Thoracic aorta (tissue), 2 donors: Measurements from ENCODE around the gene HMCN2. TPM values are rescaled to one million over a fixed set of nuclear protein-coding genes. Genes with fewer than 3 reads are reported as not detected.

ENCODE experiments used
- ATAC-seq: fragments of 150-250 bp; one replicate; pipeline ENCODE4 v1.8.0; 2017; ENCODE audit warnings: low read depth; ENCODE audit not compliant: insufficient number of reproducible peaks, low FRiP score
- DNase-seq: peaks from one replicate; pipeline ENCODE4 v3.0.0-alpha.2; 2020; ENCODE audit warnings: low spot score
- H3K27ac ChIP-seq, 2 donors: fragments of 200-600 bp; sonication (generic); 1 replicate in 1 of 2; 2 replicates in 1 of 2; pipeline ENCODE4 v1.5.1; 2016; ENCODE audit warnings: mild to moderate bottlenecking in 2 of 2, moderate library complexity in 2 of 2
- H3K27me3 ChIP-seq: fragments of 200-600 bp; sonication (generic); replicated peaks from 2 replicates; pipeline ENCODE4 v1.6.0; 2016; ENCODE audit warnings: mild to moderate bottlenecking; ENCODE audit not compliant: insufficient read depth
- H3K36me3 ChIP-seq: fragments of 200-600 bp; sonication (generic); one replicate; pipeline ENCODE4 v1.5.1; 2016
- H3K4me1 ChIP-seq, 2 donors: fragments of 200-600 bp; sonication (generic); 1 replicate in 1 of 2; 2 replicates in 1 of 2; pipeline versions ENCODE4 v1.5.1 to v1.6.0; 2016; ENCODE audit warnings: low read depth in 2 of 2, mild to moderate bottlenecking in 1 of 2; ENCODE audit not compliant: control insufficient read depth in 1 of 2
- H3K4me3 ChIP-seq: fragments of 200-600 bp; sonication (generic); 2 replicates; pipeline ENCODE4 v1.5.1; 2016; ENCODE audit warnings: mild to moderate bottlenecking
- H3K9me3 ChIP-seq: fragments of 200-600 bp; sonication (generic); 2 replicates; pipeline ENCODE4 v1.5.1; 2016
- CTCF ChIP-seq: fragments of 200-600 bp; sonication (generic); IDR thresholded peaks from one replicate; pipeline ENCODE4 v1.5.1; 2019; ENCODE audit warnings: antibody characterized with exemption
- total RNA-seq, 2 donors: library from RNA; depleted of rRNA; stranded (reverse); fragments of >200 nt; gene quantifications; one replicate each; pipeline versions ENCODE4 v1.1.0 to v1.2.3, GENCODE V29; 2016

The HMCN2 gene
- total RNA-seq, 2 donors from 2014 or later: 2.4 to 6.3 TPM

- Histone ChIP-seq H3K4me1 (peaks cover 4 to 31% of the 10 kb centered on the region in 2 donors), H3K9me3 (no peaks in the 10 kb centered on the region), H3K27me3 (no peaks in the 10 kb centered on the region), H3K36me3 (peaks cover 1% of the 10 kb centered on the region), H3K27ac (no peak overlapping the region), H3K4me3 (no peak overlapping the region)
- ATAC-seq (no peak), DNase-seq (no peak)
- TF ChIP-seq CTCF: no peak
These were observed 25.8 kb upstream of the HMCN2 start for GRCh38 chr9:130239741-130240241.

- H3K27me3 ChIP-seq: no peaks in the 10 kb centered on the region
- ATAC-seq (peak; percentile 46), DNase-seq (no peak)
- no peak for TF ChIP-seq CTCF
- no peaks in the 10 kb centered on the region for H3K36me3 ChIP-seq
- no peak overlapping the region for H3K4me3 ChIP-seq
- no peak overlapping the region for H3K27ac ChIP-seq
- peaks cover under 1 to 24% of the 10 kb centered on the region in 2 donors for H3K4me1 ChIP-seq
- no peaks in the 10 kb centered on the region for H3K9me3 ChIP-seq
These were observed 25.0 kb upstream of the HMCN2 start for GRCh38 chr9:130240410-130241197.

- H3K9me3 ChIP-seq: no peaks in the 10 kb centered on the region
- no peaks in the 10 kb centered on the region for H3K36me3 ChIP-seq
- H3K4me3 ChIP-seq: no peak overlapping the region
- no peaks in the 10 kb centered on the region for H3K27me3 ChIP-seq
- DNase-seq (no peak), ATAC-seq (no peak)
- peaks cover 0 to 19% of the 10 kb centered on the region in 2 donors for H3K4me1 ChIP-seq
- no peak overlapping the region for H3K27ac ChIP-seq
- no peak for TF ChIP-seq CTCF
These were observed 24.4 kb upstream of the HMCN2 start for GRCh38 chr9:130241198-130241535.

GRCh38 chr9:130242270-130243014, 23.1 kb upstream of the HMCN2 start:
- TF ChIP-seq CTCF: no peak
- no peak overlapping the region for H3K27ac ChIP-seq
- no peak for ATAC-seq
- peaks cover 0 to 17% of the 10 kb centered on the region in 2 donors for H3K4me1 ChIP-seq
- no peak for DNase-seq
- H3K27me3 ChIP-seq: no peaks in the 10 kb centered on the region
- no peaks in the 10 kb centered on the region for H3K36me3 ChIP-seq
- peak overlapping the region; percentile 45 for H3K4me3 ChIP-seq
- H3K9me3 ChIP-seq: no peaks in the 10 kb centered on the region
